Skin of body (tissue), 2 donors: Measurements from ENCODE around the gene CCDC69. TPM values are rescaled to one million over a fixed set of nuclear protein-coding genes. Genes with fewer than 3 reads are reported as not detected.
"Not testable (repeated sequence)": the region's sequence is repeated elsewhere in the genome, so short reads cannot be mapped to it uniquely, and the experiment has no call there.

ENCODE experiments used
- DNase-seq: peaks from one replicate; lab custom pipeline; 2025; lab: John Stamatoyannopoulos, UW
- total RNA-seq: library from RNA; depleted of rRNA; stranded (reverse); fragments of >200 nt; gene quantifications from one replicate; pipeline ENCODE4 v1.2.3, GENCODE V29; 2014

CCDC69 gene
- 7.0 TPM for total RNA-seq

- DNase-seq: no peak
Observed at GRCh38 chr5:151223447-151224264, at the start of gene CCDC69. Gene CCDC69 (minus strand): TSS chr5:151224092. CDS start chr5:151223970, 122 bp downstream.

- DNase-seq: no peak
Observed at GRCh38 chr5:151271336-151271735, 47.4 kb upstream of the CCDC69 start.

GRCh38 chr5:151270599-151270998 lies 46.7 kb upstream of the CCDC69 start:
- DNase-seq: no peak

GRCh38 chr5:151267491-151268260 lies 43.8 kb upstream of the CCDC69 start:
- DNase-seq: no peak

- no peak for DNase-seq
Observed at GRCh38 chr5:151264113-151264512, 40.2 kb upstream of the CCDC69 start.

- DNase-seq: no peak
Observed at GRCh38 chr5:151262532-151262931, 38.6 kb upstream of the CCDC69 start.

GRCh38 chr5:151259931-151260330 lies 36.0 kb upstream of the CCDC69 start:
- DNase-seq: no peak

GRCh38 chr5:151258816-151259215 lies 34.9 kb upstream of the CCDC69 start:
- DNase-seq: no peak

- DNase-seq: no peak
Observed at GRCh38 chr5:151258201-151258611, 34.3 kb upstream of the CCDC69 start.

- DNase-seq: no peak
Observed at GRCh38 chr5:151257731-151258181, 33.9 kb upstream of the CCDC69 start.

GRCh38 chr5:151255621-151256286 lies 31.9 kb upstream of the CCDC69 start:
- no peak for DNase-seq

GRCh38 chr5:151254990-151255389 lies 31.1 kb upstream of the CCDC69 start:
- not testable (repeated sequence) for DNase-seq

GRCh38 chr5:151254556-151254955 lies 30.7 kb upstream of the CCDC69 start:
- no peak for DNase-seq

- no peak for DNase-seq
Observed at GRCh38 chr5:151253605-151253950, 29.7 kb upstream of the CCDC69 start.

- DNase-seq: peak; percentile 99
Observed at GRCh38 chr5:151252762-151253604, 29.1 kb upstream of the CCDC69 start, which contains the start of gene GM2A. Gene GM2A (plus strand): TSS chr5:151253185. CDS start chr5:151253217, 32 bp downstream.

GRCh38 chr5:151251621-151252020 lies 27.7 kb upstream of the CCDC69 start:
- DNase-seq: no peak

GRCh38 chr5:151251001-151251551 lies 27.2 kb upstream of the CCDC69 start:
- DNase-seq: no peak

- no peak for DNase-seq
Observed at GRCh38 chr5:151250346-151251000, 26.6 kb upstream of the CCDC69 start.

GRCh38 chr5:151249281-151249680 lies 25.4 kb upstream of the CCDC69 start:
- no peak for DNase-seq

- DNase-seq: no peak
Observed at GRCh38 chr5:151248651-151249050, 24.8 kb upstream of the CCDC69 start.
